Nasal cavity respiratory epithelium epithelial cell of viscerocranial mucosa (primary cell): ENCODE data around the gene MIDN. TPM values are rescaled to one million over a fixed set of nuclear protein-coding genes. Genes with fewer than 3 reads are reported as not detected.

Source experiments
- total RNA-seq: library from RNA; depleted of rRNA; stranded (reverse); fragments of >200 nt; gene quantifications from 2 replicates; pipeline ENCODE4 v1.2.3, GENCODE V29; 2014

Gene MIDN
- total RNA-seq: 32.1 and 46.6 TPM in 2 replicates

DNA sequence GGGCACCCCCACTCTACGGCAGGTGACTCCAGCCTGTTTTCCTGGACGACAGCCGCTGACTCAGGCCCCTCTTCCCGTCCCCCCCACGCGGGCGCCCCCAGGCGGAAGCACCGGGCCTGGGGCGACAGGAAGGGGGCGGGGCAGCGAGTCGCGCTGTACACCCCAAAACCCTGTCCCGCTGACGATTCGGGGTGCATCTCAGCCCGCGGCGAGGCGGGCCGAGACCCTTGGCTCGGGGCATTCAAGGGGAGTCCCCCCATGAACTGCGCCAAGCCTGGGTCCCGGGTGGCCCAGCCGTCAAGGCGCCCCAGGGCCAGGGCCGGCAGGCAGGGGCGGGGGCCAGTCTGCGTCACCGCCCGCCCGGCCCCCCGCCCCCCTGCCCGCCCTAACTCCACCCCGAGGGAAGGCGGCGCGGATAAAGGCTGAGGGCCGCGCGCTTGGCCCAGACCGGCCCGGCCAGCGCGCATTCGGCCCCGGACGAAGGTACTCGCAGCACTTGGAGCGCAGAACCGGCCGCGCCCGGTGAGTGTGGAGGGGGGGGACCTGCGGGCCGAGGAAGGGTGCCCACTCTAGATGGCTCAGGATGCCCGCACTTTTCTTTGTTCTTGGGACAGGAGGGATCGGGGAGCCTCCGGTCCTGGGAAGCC is at the start of gene MIDN:
MIDN (plus strand) TSS at position 445 of the 647 bp plus-strand sequence. CDS start 1,714 bp downstream, outside the sequence.

GRCh38 chr19:1205114-1206099 is 43.0 kb upstream of the MIDN start, which contains the start of gene STK11:
Gene STK11, plus strand, starts transcription at chr19:1205778. Its CDS starts 1,136 bp downstream, at chr19:1206914.

DNA sequence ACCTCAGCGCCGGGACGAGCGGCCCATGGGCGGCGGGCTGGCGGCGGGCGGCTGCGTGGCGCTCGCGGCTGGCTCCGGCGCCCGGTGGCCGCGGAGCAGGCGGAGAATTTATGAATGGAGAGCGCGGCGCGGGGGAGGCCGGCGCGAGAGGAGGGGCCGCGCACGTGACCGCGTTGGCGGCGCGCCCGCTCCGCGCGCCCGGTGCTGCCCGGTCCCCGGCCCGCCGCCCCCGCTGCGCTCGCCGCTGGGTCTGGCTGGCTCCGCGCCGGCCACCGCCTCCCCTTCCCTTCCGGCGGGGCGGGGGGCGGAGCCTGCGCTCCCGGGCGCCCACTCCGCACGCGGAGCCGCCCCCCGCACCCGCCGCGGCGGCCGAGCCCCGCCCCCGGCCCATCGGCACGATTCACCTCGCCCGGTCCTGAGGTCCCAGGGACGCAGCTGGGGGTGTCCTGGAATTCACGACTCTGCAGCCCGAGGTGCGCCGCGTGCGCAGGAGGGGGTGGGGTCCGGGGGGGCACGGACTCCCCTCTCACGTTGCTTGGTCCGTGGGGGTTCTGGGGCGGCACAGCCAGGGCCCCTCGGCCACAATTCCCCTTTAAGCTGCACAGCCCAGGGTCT is 10.5 kb upstream of the MIDN start, which contains the start of gene CBARP:
CBARP (minus strand) TSS at position 252 of the 615 bp plus-strand sequence. CDS start 1,905 bp downstream, outside the sequence.

DNA sequence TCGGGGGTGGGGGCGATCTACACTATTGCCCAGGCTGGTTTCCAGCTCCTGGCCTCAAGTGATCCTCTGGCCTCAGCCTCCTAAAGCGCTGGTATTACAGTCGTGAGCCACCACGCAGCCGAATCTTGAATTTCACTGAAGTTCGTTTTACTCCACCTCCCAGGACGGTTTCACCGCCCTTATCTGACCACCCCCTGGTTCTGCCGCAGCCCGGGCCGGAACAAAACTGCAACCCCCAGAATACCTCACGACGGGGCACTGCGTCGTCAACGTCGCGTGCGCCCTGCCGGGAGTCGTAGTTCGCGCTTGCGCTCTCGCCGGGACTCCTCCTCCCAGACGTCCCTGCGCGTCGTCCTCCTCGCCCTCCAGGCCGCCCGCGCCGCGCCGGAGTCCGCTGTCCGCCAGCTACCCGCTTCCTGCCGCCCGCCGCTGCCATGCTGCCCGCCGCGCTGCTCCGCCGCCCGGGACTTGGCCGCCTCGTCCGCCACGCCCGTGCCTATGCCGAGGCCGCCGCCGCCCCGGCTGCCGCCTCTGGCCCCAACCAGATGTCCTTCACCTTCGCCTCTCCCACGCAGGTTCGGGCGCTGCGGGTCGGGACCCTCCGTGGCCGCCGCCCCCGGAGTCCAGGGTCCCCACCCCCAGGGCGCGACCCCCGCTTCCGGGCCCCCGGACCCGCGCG is 6.8 kb upstream of the MIDN start, which contains the start of gene ATP5F1D:
ATP5F1D (plus strand) TSS at position 335 of the 679 bp plus-strand sequence; CDS start at position 435, 100 bp downstream.

DNA sequence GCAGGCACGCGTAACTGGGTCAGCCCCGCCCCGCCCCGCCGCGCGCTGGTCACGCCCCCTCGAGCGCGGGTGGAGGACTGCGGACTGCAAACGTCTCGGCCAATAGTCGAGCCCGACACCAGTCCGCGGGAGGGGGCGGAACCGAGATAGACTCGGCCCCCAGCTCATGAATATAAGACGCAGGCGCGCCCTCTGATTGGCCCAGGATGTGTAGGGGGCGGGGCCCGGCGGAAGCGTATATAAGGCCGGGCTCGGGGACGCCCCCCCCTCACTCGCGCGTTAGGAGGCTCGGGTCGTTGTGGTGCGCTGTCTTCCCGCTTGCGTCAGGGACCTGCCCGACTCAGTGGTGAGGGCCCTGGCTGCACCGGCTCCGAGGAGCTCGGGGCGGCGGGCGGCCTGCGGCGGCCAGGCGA is 20.7 kb downstream of the MIDN start, which contains the start of gene CIRBP:
CIRBP (plus strand) TSS at position 268 of the 413 bp plus-strand sequence. CDS start 1,602 bp downstream, outside the sequence.

DNA sequence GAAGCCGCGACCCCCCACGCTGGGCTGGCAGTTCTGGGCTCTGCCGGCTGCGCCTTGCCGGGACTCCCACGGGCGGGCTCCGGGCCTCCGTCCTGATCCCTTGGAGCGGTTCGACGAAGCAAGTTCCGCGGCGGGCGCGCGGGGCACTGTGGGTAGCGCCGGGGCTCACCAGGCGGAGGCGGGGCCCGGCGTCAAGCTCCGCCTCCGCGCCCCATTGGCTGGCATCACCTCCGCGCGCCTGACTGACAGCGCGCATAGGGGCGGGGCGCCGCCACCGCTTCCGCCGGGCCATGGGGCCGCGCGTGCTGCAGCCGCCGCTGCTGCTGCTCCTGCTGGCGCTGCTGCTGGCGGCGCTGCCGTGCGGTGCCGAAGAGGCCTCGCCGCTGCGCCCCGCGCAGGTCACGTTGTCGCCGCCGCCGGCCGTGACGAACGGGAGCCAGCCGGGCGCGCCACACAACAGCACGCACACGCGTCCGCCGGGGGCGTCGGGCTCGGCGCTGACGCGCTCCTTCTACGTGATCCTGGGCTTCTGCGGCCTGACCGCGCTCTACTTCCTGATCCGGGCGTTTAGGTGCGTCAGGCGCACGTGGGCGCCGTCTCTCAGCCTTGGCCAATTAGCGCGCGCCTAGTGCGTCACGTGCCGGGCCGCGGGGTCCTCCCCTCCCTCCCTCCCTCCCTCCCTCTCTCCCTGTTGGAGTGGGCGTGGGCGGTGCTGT is 27.0 kb downstream of the MIDN start, which contains the start of gene FAM174C:
FAM174C (plus strand) TSS at position 271 of the 716 bp plus-strand sequence; CDS start at position 291, 20 bp downstream.

GRCh38 chr19:1285737-1286360 is 37.5 kb downstream of the MIDN start, which contains the start of gene EFNA2:
Gene EFNA2, plus strand, starts transcription at chr19:1285873. Its CDS starts 296 bp downstream, at chr19:1286169.

Other genes starting within 250 kb of the MIDN start
- 1.4 and 2.1 TPM in 2 replicates for gene GRIN3B, start 248.2 kb upstream of the MIDN start, total RNA-seq
- gene TMEM259, start 227.5 kb upstream of the MIDN start, total RNA-seq: 74.5 and 108 TPM in 2 replicates
- not detected in 2 replicates for gene RNU6-2, start 227.1 kb upstream of the MIDN start, total RNA-seq
- 143 and 272 TPM in 2 replicates for gene CNN2, start 222.0 kb upstream of the MIDN start, total RNA-seq
- gene ABCA7, start 208.5 kb upstream of the MIDN start, total RNA-seq: 15.1 and 16.1 TPM in 2 replicates
- gene ARHGAP45, start 181.4 kb upstream of the MIDN start, total RNA-seq: 4.6 and 4.8 TPM in 2 replicates
- 53.0 and 84.9 TPM in 2 replicates for gene POLR2E, start 153.2 kb upstream of the MIDN start, total RNA-seq
- gene GPX4, start 144.6 kb upstream of the MIDN start, total RNA-seq: 220 and 224 TPM in 2 replicates
- 23.2 and 120 TPM in 2 replicates for gene SBNO2, start 74.3 kb upstream of the MIDN start, total RNA-seq
- 110 and 132 TPM in 2 replicates for gene STK11, start 42.8 kb upstream of the MIDN start, total RNA-seq
- 2.4 and 6.0 TPM in 2 replicates for gene CBARP, start 10.6 kb upstream of the MIDN start, total RNA-seq
- gene ATP5F1D, start 6.8 kb upstream of the MIDN start, total RNA-seq: 6.5 and 28.9 TPM in 2 replicates
- 82.7 and 181 TPM in 2 replicates for gene CIRBP, start 20.7 kb downstream of the MIDN start, total RNA-seq
- 22.5 and 35.5 TPM in 2 replicates for gene FAM174C, start 26.9 kb downstream of the MIDN start, total RNA-seq
- not detected in 2 replicates for gene EFNA2, start 37.3 kb downstream of the MIDN start, total RNA-seq
- 64.0 and 67.3 TPM in 2 replicates for gene NDUFS7, start 135.3 kb downstream of the MIDN start, total RNA-seq
- 2.4 and 26.9 TPM in 2 replicates for gene GAMT, start 153.0 kb downstream of the MIDN start, total RNA-seq
- gene DAZAP1, start 159.0 kb downstream of the MIDN start, total RNA-seq: 58.0 and 108 TPM in 2 replicates
- 288 and 442 TPM in 2 replicates for gene RPS15, start 189.8 kb downstream of the MIDN start, total RNA-seq
- 0.14 and 0.34 TPM in 2 replicates for gene APC2, start 201.5 kb downstream of the MIDN start, total RNA-seq
- 29.7 and 32.3 TPM in 2 replicates for gene C19orf25, start 230.6 kb downstream of the MIDN start, total RNA-seq
- 0.68 and 1.2 TPM in 2 replicates for gene PCSK4, start 241.8 kb downstream of the MIDN start, total RNA-seq
- 1.4 and 4.2 TPM in 2 replicates for gene REEP6, start 242.6 kb downstream of the MIDN start, total RNA-seq